ENCODE results near the gene B4GALNT3. TPM values are rescaled to one million over a fixed set of nuclear protein-coding genes. Genes with fewer than 3 reads are reported as not detected.
A peak's percentile ranks its signal among the peaks of the same experiment; 100 is the strongest.

The B4GALNT3 gene
- total RNA-seq, 1 donor from 2014 or later, result 8.2 TPM

- Histone ChIP-seq H3K27me3 (ENCODE audit: control insufficient read depth, insufficient read depth, low read length) (peaks cover 11% of the 10 kb centered on the region), H3K36me3 (ENCODE audit: control insufficient read depth, insufficient read depth, low read length) (no peaks in the 10 kb centered on the region), H3K4me3 (ENCODE audit: low read depth, low read length) (no peak overlapping the region)
- DNase-seq (ENCODE audit: low read depth) (peak; percentile 85), FAIRE-seq (peak; percentile 40)
- no peak for TF ChIP-seq CTCF (IDR thresholded peaks at IDR 0.05; ENCODE audit: insufficient read depth, low read length, severe bottlenecking)
Observed at GRCh38 chr12:462936-463705, 3.4 kb downstream of the B4GALNT3 start.

- peak; percentile 22 for DNase-seq (ENCODE audit: low read depth)
- Histone ChIP-seq H3K4me3 (ENCODE audit: low read depth, low read length) (no peak overlapping the region), H3K27me3 (ENCODE audit: control insufficient read depth, insufficient read depth, low read length) (peaks cover 4% of the 10 kb centered on the region), H3K36me3 (ENCODE audit: control insufficient read depth, insufficient read depth, low read length) (no peaks in the 10 kb centered on the region)
- no peak for TF ChIP-seq CTCF (IDR thresholded peaks at IDR 0.05; ENCODE audit: insufficient read depth, low read length, severe bottlenecking)
- FAIRE-seq, result peak; percentile 93
Observed at GRCh38 chr12:464484-465267, 4.9 kb downstream of the B4GALNT3 start.

- TF ChIP-seq CTCF (IDR thresholded peaks at IDR 0.05; ENCODE audit: insufficient read depth, low read length, severe bottlenecking), result no peak
- DNase-seq (ENCODE audit: low read depth), result no peak
- H3K27me3 ChIP-seq (ENCODE audit: control insufficient read depth, insufficient read depth, low read length), result peaks cover under 1% of the 10 kb centered on the region
- no peaks in the 10 kb centered on the region for H3K36me3 ChIP-seq (ENCODE audit: control insufficient read depth, insufficient read depth, low read length)
- no peak overlapping the region for H3K4me3 ChIP-seq (ENCODE audit: low read depth, low read length)
- no peak for FAIRE-seq
Observed at GRCh38 chr12:466039-466438, 6.3 kb downstream of the B4GALNT3 start.

GRCh38 chr12:466762-467161 lies 7.0 kb downstream of the B4GALNT3 start:
- no peak overlapping the region for H3K4me3 ChIP-seq (ENCODE audit: low read depth, low read length)
- FAIRE-seq (no peak), DNase-seq (ENCODE audit: low read depth) (no peak)
- no peak for TF ChIP-seq CTCF (IDR thresholded peaks at IDR 0.05; ENCODE audit: insufficient read depth, low read length, severe bottlenecking)
- no peaks in the 10 kb centered on the region for H3K36me3 ChIP-seq (ENCODE audit: control insufficient read depth, insufficient read depth, low read length)
- H3K27me3 ChIP-seq (ENCODE audit: control insufficient read depth, insufficient read depth, low read length), result no peaks in the 10 kb centered on the region

GRCh38 chr12:467591-467990 lies 7.9 kb downstream of the B4GALNT3 start:
- no peak overlapping the region for H3K4me3 ChIP-seq (ENCODE audit: low read depth, low read length)
- FAIRE-seq (no peak), DNase-seq (ENCODE audit: low read depth) (peak; percentile 92)
- no peak for TF ChIP-seq CTCF (IDR thresholded peaks at IDR 0.05; ENCODE audit: insufficient read depth, low read length, severe bottlenecking)
- no peaks in the 10 kb centered on the region for H3K27me3 ChIP-seq (ENCODE audit: control insufficient read depth, insufficient read depth, low read length)
- H3K36me3 ChIP-seq (ENCODE audit: control insufficient read depth, insufficient read depth, low read length), result no peaks in the 10 kb centered on the region
